HEK293 (cell line): ENCODE results near the gene SYNGR4.

Experiments used
- CTCF ChIP-seq: fragments of 450-650 bp; formaldehyde crosslinking; IDR thresholded peaks from 2 replicates; pipeline ENCODE4 v1.5.1; 2016; ENCODE audit warnings: missing biosample characterization, missing genetic modification characterization
- GFI1B ChIP-seq: fragments of 450-650 bp; formaldehyde crosslinking; IDR thresholded peaks from 2 replicates; pipeline ENCODE4 v1.5.1; 2016; ENCODE audit warnings: missing biosample characterization, missing genetic modification characterization
- GLIS1 ChIP-seq: fragments of 450-650 bp; formaldehyde crosslinking; IDR thresholded peaks from 2 replicates; pipeline ENCODE4 v1.5.1; 2016; ENCODE audit warnings: missing biosample characterization, missing genetic modification characterization
- PBX3 ChIP-seq: sonication (generic); formaldehyde crosslinking; IDR thresholded peaks from 2 replicates; pipeline ENCODE4 v1.8.1; 2022; ENCODE audit warnings: mild to moderate bottlenecking, moderate library complexity, missing genetic modification reagents
- SCRT1 ChIP-seq: fragments of 450-650 bp; formaldehyde crosslinking; IDR thresholded peaks from 2 replicates; pipeline ENCODE4 v1.5.1; 2016; ENCODE audit warnings: missing biosample characterization, missing genetic modification characterization, borderline replicate concordance
- ZFP3 ChIP-seq: fragments of 450-650 bp; formaldehyde crosslinking; IDR thresholded peaks from 2 replicates; pipeline ENCODE4 v1.5.1; 2016; ENCODE audit warnings: low read depth, missing biosample characterization, missing genetic modification characterization
- ZNF121 ChIP-seq: fragments of 450-650 bp; formaldehyde crosslinking; IDR thresholded peaks from 2 replicates; pipeline ENCODE4 v1.5.1; 2016; ENCODE audit warnings: missing biosample characterization, missing genetic modification characterization
- ZNF132 ChIP-seq: fragments of 450-650 bp; formaldehyde crosslinking; IDR thresholded peaks from 2 replicates; pipeline ENCODE4 v1.5.1; 2017; ENCODE audit warnings: missing biosample characterization, missing genetic modification characterization, borderline replicate concordance
- ZNF133 ChIP-seq: fragments of 450-650 bp; formaldehyde crosslinking; IDR thresholded peaks from 2 replicates; pipeline ENCODE4 v1.5.1; 2016; ENCODE audit warnings: missing biosample characterization, missing genetic modification characterization
- ZNF292 ChIP-seq: fragments of 450-650 bp; formaldehyde crosslinking; IDR thresholded peaks from 2 replicates; pipeline ENCODE4 v1.5.1; 2016; ENCODE audit warnings: low read depth, missing biosample characterization, missing genetic modification characterization, borderline replicate concordance
- ZNF416 ChIP-seq: fragments of 450-650 bp; formaldehyde crosslinking; IDR thresholded peaks from 2 replicates; pipeline ENCODE4 v1.5.1; 2016; ENCODE audit warnings: missing biosample characterization, missing genetic modification characterization
- ZNF449 ChIP-seq: fragments of 450-650 bp; formaldehyde crosslinking; IDR thresholded peaks from 2 replicates; pipeline ENCODE4 v1.5.1; 2017; ENCODE audit warnings: missing biosample characterization, mild to moderate bottlenecking, missing genetic modification characterization, moderate library complexity
- ZNF549 ChIP-seq: fragments of 450-650 bp; IDR thresholded peaks from 2 replicates; pipeline ENCODE4 v1.5.1; 2018; ENCODE audit warnings: missing biosample characterization, missing genetic modification characterization, mild to moderate bottlenecking, inconsistent platforms, moderate library complexity

- TF ChIP-seq PBX3 (CRISPR knock-in tag) (no peak), CTCF (tag by site-specific recombination) (no peak), ZNF121 (tag by site-specific recombination) (no peak), GFI1B (tag by site-specific recombination) (no peak), ZNF416 (tag by site-specific recombination) (no peak), ZFP3 (no peak), ZNF449 (no peak), SCRT1 (tag by site-specific recombination) (no peak), ZNF133 (tag by site-specific recombination) (no peak), ZNF292 (tag by site-specific recombination) (no peak), GLIS1 (tag by site-specific recombination) (no peak), ZNF549 (tag by site-specific recombination) (no peak), ZNF132 (tag by site-specific recombination) (no peak)
Measured at GRCh38 chr19:48368936-48369335, 4.8 kb downstream of the SYNGR4 start.
